B cell (primary cell): Measurements from ENCODE around the gene C5. TPM values are rescaled to one million over a fixed set of nuclear protein-coding genes. Genes with fewer than 3 reads are reported as not detected.
A peak's percentile ranks its signal among the peaks of the same experiment; 100 is the strongest.

Experiments used
- ATAC-seq: fragments of 200-7000 bp; cut with Tn5 transposase; one replicate; pipeline ENCODE4 v1.10.0; 2021; ENCODE audit warnings: low read depth, mild to moderate bottlenecking, moderate number of reproducible peaks, moderate library complexity
- CTCF ChIA-PET: fragments of 350-600 bp; sonication (Branson Sonifier 250); formaldehyde crosslinking; loops from one replicate; lab custom pipeline; 2021; ENCODE audit warnings: antibody characterized with exemption, inconsistent platforms; lab: Charles Lee
- POLR2A ChIA-PET: fragments of 350-600 bp; sonication (Branson Sonifier 250); formaldehyde crosslinking; loops from one replicate; lab custom pipeline; 2021; ENCODE audit warnings: antibody characterized with exemption; lab: Charles Lee
- DNase-seq: peaks from one replicate; pipeline ENCODE4 v3.0.0; 2013
- H2AFZ ChIP-seq: 2 replicates; pipeline ENCODE4 v1.6.1; 2012; ENCODE audit warnings: mild to moderate bottlenecking, low read depth, low read length; ENCODE audit not compliant: insufficient read depth, poor library complexity, severe bottlenecking
- H3K27ac ChIP-seq, 2 donors: 1 replicate in 1 of 2; 2 replicates in 1 of 2; pipeline ENCODE4 v1.5.1; 2012 to 2013; ENCODE audit warnings: low read length in 2 of 2, mild to moderate bottlenecking in 2 of 2, moderate library complexity in 1 of 2
- H3K27me3 ChIP-seq, 4 experiments: fragments of 200-600 bp in 1 of 4; sonication (generic) in 1 of 4; replicated peaks in 1 of 4; 1 replicate in 2 of 4; 2 replicates in 2 of 4; pipeline versions ENCODE4 v1.6.1 to v1.7.0; 2013 to 2016; ENCODE audit warnings: low read length in 3 of 4, mild to moderate bottlenecking in 2 of 4, mixed read lengths in 1 of 4, moderate library complexity in 1 of 4; ENCODE audit not compliant: insufficient read depth in 4 of 4, control insufficient read depth in 3 of 4; ENCODE audit errors: control extremely low read depth in 1 of 4
- H3K36me3 ChIP-seq, 2 experiments: replicated peaks in 1 of 2; 1 replicate in 1 of 2; 2 replicates in 1 of 2; pipeline versions ENCODE4 v1.6.1 to v1.7.1; 2013; ENCODE audit warnings: low read length in 1 of 2; ENCODE audit not compliant: insufficient read depth in 2 of 2, control insufficient read depth in 1 of 2; ENCODE audit errors: control extremely low read depth in 1 of 2, extremely low read depth in 1 of 2
- H3K4me1 ChIP-seq, 2 donors: fragments of 200-600 bp in 1 of 2; sonication (generic) in 1 of 2; 1 replicate in 1 of 2; 2 replicates in 1 of 2; pipeline versions ENCODE4 v1.5.1 to v1.6.1; 2013 to 2017; ENCODE audit warnings: low read length in 2 of 2; ENCODE audit not compliant: control insufficient read depth in 2 of 2, insufficient read depth in 2 of 2
- H3K4me2 ChIP-seq: replicated peaks from 2 replicates; pipeline ENCODE3; 2012; ENCODE audit warnings: mild to moderate bottlenecking, low read depth, low read length; ENCODE audit not compliant: poor library complexity, severe bottlenecking
- H3K4me3 ChIP-seq, 5 experiments: fragments of 200-600 bp in 1 of 5; sonication (generic) in 1 of 5; 1 replicate in 3 of 5; 2 replicates in 2 of 5; pipeline versions ENCODE4 v1.5.1 to v1.7.0; 2011 to 2016; ENCODE audit warnings: low read length in 4 of 5, mild to moderate bottlenecking in 4 of 5, low read depth in 2 of 5, control low read depth in 1 of 5, moderate library complexity in 1 of 5; ENCODE audit not compliant: insufficient read depth in 1 of 5; ENCODE audit errors: control extremely low read depth in 1 of 5, extremely low read depth in 1 of 5
- H3K79me2 ChIP-seq: fragments of 200-600 bp; sonication (generic); one replicate; pipeline ENCODE4 v1.6.0; 2016; ENCODE audit warnings: low read length; ENCODE audit not compliant: control insufficient read depth, insufficient read depth
- H3K9ac ChIP-seq: fragments of 200-600 bp; sonication (generic); 2 replicates; pipeline ENCODE4 v1.6.1; 2017; ENCODE audit warnings: mild to moderate bottlenecking, low read length, moderate library complexity
- H3K9me3 ChIP-seq, 3 donors: one replicate each; pipeline versions ENCODE4 v1.6.1 to v1.7.1; 2013; ENCODE audit warnings: low read length in 2 of 3; ENCODE audit not compliant: control insufficient read depth in 2 of 3, insufficient read depth in 1 of 3; ENCODE audit errors: control extremely low read depth in 1 of 3
- H4K20me1 ChIP-seq: 2 replicates; pipeline ENCODE4 v1.6.0; 2012; ENCODE audit warnings: mild to moderate bottlenecking, low read length; ENCODE audit not compliant: insufficient read depth, control insufficient read depth, poor library complexity, severe bottlenecking
- H3K27ac Mint-ChIP-seq: one replicate; pipeline ENCODE4 v1.8.0; 2021; ENCODE audit warnings: mixed read lengths
- H3K27me3 Mint-ChIP-seq: one replicate; pipeline ENCODE4 v1.8.0; 2021; ENCODE audit warnings: mixed read lengths
- H3K4me1 Mint-ChIP-seq: one replicate; pipeline ENCODE4 v1.8.0; 2021; ENCODE audit warnings: mixed read lengths
- H3K4me3 Mint-ChIP-seq: one replicate; pipeline ENCODE4 v1.8.0; 2021; ENCODE audit warnings: mixed read lengths
- H3K9me3 Mint-ChIP-seq: one replicate; pipeline ENCODE4 v1.8.0; 2022; ENCODE audit warnings: mixed read lengths; ENCODE audit not compliant: insufficient read depth
- EZH2 ChIP-seq: IDR thresholded peaks from 2 replicates; pipeline ENCODE4 v1.6.1; 2012; ENCODE audit warnings: borderline replicate concordance, low read depth, mild to moderate bottlenecking, moderate library complexity, low read length; ENCODE audit not compliant: insufficient read depth, poor library complexity, severe bottlenecking
- WGBS: methylation state at CpG from one replicate; pipeline ENCODE4 v1.1.5; 2013; ENCODE audit warnings: missing lambda C conversion rate; ENCODE audit not compliant: insufficient coverage; 5-methylcytosine and 5-hydroxymethylcytosine counted together
- intact Hi-C: fragments of 100-400 bp; cut with micrococcal nuclease; formaldehyde crosslinking; loops from one replicate; pipeline ENCODE4 v1.10.0; 2022
- polyA plus RNA-seq: library from polyadenylated mRNA; depleted of rRNA; stranded (reverse); fragments of >200 nt; gene quantifications from 2 replicates; pipeline ENCODE4 v1.2.3, GENCODE V29; 2012
- total RNA-seq, 2 donors: library from RNA; stranded (reverse); fragments of 120-200 nt in 1 of 2; gene quantifications; 1 replicate in 1 of 2; 2 replicates in 1 of 2; pipeline versions ENCODE4 v1.2.3 to v1.2.4, GENCODE V29; 2013 to 2022
- TF ChIP-seq, protein P1 (sequence below): fragments of 200-600 bp; IDR thresholded peaks from one replicate; pipeline ENCODE4 v1.8.0; 2022; ENCODE audit warnings: antibody characterized with exemption, mild to moderate bottlenecking

Gene C5
- total and polyA plus RNA-seq, 2 donors (not counting 1 experiment from before 2014, with no cell fraction given): 2.7 to 10.4 TPM

DNA sequence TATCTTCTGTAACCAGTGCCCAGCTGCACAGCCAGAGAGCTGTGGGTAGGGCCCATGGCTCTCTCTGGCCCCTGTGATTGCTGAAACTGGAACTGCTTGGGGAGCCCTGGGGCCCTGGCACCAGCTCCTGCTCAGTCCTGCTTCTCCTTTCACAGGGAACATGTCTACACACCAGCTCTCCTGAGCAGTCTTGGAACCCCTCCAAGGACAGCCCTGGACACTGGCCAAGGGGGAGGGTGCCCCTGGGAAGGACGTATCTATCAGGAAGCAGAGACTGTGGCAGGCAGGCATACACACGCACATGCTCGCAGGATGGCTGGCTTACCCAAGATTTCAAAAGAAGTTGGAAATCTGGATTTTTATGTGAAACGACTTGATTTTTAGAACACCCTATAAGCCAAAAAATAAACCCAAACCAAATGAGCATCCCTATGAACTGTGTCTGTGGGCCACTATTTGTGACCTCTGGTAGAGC lies 114.7 kb downstream of the C5 start:
- Histone ChIP-seq H3K9ac (peak overlapping the region; percentile 28), H4K20me1 (no peaks in the 10 kb centered on the region), H2AFZ (no peak overlapping the region), H3K4me1 (peaks cover 62 to 65% of the 10 kb centered on the region in 2 donors), H3K79me2 (no peaks in the 10 kb centered on the region), H3K36me3 (no peaks in the 10 kb centered on the region), H3K27me3 (no peaks in the 10 kb centered on the region), H3K9me3 (no peaks in the 10 kb centered on the region), H3K27ac (peak overlapping the region in 1 of 2 donors; percentile 2), H3K4me2 (peak overlapping the region; percentile 76), H3K4me3 (peak overlapping the region in 1 of 5 experiments; percentile 29)
- intact Hi-C loops: loop anchor here (2.0 kb wide), 1 partner anchor 15 kb away; no protein-coding TSS in a partner anchor
- Mint-ChIP-seq H3K27ac (peak overlapping the region; percentile 44), H3K4me3 (peak overlapping the region; percentile 61), H3K27me3 (no peaks in the 10 kb centered on the region), H3K9me3 (no peaks in the 10 kb centered on the region), H3K4me1 (peaks cover 59% of the 10 kb centered on the region)
- ChIA-PET POLR2A (interaction anchor here (0.7 to 1.6 kb wide), 2 partner anchors 46 to 67 kb away, joined by 3 to 6 read pairs; no protein-coding TSS in a partner anchor), CTCF (interaction anchor here (0.6 to 9.6 kb wide), 13 partner anchors 9 to 181 kb away, joined by 3 to 102 read pairs (median 5); partner anchors contain the start of genes FBXW2 and PHF19)
- no peak for DNase-seq
- TF ChIP-seq, protein P1, sequence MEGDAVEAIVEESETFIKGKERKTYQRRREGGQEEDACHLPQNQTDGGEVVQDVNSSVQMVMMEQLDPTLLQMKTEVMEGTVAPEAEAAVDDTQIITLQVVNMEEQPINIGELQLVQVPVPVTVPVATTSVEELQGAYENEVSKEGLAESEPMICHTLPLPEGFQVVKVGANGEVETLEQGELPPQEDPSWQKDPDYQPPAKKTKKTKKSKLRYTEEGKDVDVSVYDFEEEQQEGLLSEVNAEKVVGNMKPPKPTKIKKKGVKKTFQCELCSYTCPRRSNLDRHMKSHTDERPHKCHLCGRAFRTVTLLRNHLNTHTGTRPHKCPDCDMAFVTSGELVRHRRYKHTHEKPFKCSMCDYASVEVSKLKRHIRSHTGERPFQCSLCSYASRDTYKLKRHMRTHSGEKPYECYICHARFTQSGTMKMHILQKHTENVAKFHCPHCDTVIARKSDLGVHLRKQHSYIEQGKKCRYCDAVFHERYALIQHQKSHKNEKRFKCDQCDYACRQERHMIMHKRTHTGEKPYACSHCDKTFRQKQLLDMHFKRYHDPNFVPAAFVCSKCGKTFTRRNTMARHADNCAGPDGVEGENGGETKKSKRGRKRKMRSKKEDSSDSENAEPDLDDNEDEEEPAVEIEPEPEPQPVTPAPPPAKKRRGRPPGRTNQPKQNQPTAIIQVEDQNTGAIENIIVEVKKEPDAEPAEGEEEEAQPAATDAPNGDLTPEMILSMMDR: no peak
- TF ChIP-seq EZH2: no peak
- WGBS: 0% methylated on average over 1 of the region's 4 CpGs
- no peak for ATAC-seq

DNA sequence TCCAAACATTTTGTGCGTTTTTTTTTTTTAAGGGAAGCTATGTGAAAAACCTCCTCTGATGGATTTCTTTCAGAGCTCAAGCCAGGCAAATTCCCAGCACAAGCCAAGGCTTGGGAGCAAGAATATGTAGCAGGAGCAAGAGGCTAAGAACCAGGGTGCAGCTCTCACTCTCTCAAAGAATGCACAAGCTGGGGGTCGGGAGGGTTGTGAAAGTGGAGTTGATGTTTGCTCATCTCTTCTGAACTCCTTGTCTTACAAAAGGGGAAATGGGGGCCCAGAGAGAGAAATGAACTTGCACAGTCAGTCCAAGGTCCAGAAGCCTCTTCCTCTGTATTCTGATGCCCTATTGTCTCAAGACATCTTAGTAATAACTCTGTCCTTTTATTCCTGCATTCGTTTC lies 115.8 kb downstream of the C5 start:
- no peaks in the 10 kb centered on the region for H3K27me3 Mint-ChIP-seq
- ATAC-seq (no peak), DNase-seq (peak; percentile 45)
- WGBS: 40% methylated on average over 1 of the region's 3 CpGs
- H4K20me1 ChIP-seq: no peaks in the 10 kb centered on the region
- H3K27ac ChIP-seq: peak overlapping the region in 1 of 2 donors; percentile 99
- peaks cover 70% of the 10 kb centered on the region for H3K4me1 Mint-ChIP-seq
- H2AFZ ChIP-seq: no peak overlapping the region
- peak overlapping the region in 1 of 5 experiments; percentile 3 for H3K4me3 ChIP-seq
- H3K9me3 Mint-ChIP-seq: no peaks in the 10 kb centered on the region
- H3K27ac Mint-ChIP-seq: peak overlapping the region; percentile 80
- H3K4me2 ChIP-seq: peak overlapping the region; percentile 76
- peak overlapping the region; percentile 29 for H3K4me3 Mint-ChIP-seq
- CTCF ChIA-PET: interaction anchor here (0.6 to 9.6 kb wide), 8 partner anchors 9 to 179 kb away, joined by 3 to 102 read pairs (median 6); partner anchors contain the start of gene PHF19
- H3K9me3 ChIP-seq: no peaks in the 10 kb centered on the region
- H3K27me3 ChIP-seq: no peaks in the 10 kb centered on the region
- intact Hi-C loops: loop anchor here (2.0 to 5.0 kb wide), 3 partner anchors 13 to 352 kb away; partner anchors contain the start of genes CDK5RAP2 and RAB14
- H3K9ac ChIP-seq: no peak overlapping the region
- POLR2A ChIA-PET: interaction anchor here (0.7 kb wide), 1 partner anchor 11 kb away, joined by 3 read pairs; no protein-coding TSS in a partner anchor
- no peak for TF ChIP-seq EZH2
- TF ChIP-seq, protein P1: no peak
- H3K36me3 ChIP-seq: no peaks in the 10 kb centered on the region
- H3K4me1 ChIP-seq: peaks cover 74 to 77% of the 10 kb centered on the region in 2 donors
- no peaks in the 10 kb centered on the region for H3K79me2 ChIP-seq
